SK-N-SH (cell line): ENCODE data around the gene GTPBP3. TPM values are rescaled to one million over a fixed set of nuclear protein-coding genes. Genes with fewer than 3 reads are reported as not detected.
A peak's percentile ranks its signal among the peaks of the same experiment; 100 is the strongest.

Source experiments
- CTCF ChIA-PET: fragments of 300-600, 350-600 bp; formaldehyde crosslinking; extraction: SDS; loops from one replicate; lab custom pipeline; 2021; lab: Yijun Ruan, JAX
- POLR2A ChIA-PET: fragments of 350-600 bp; sonication (Branson Sonifier 250); formaldehyde crosslinking; extraction: SDS; loops from one replicate; lab custom pipeline; 2020; ENCODE audit warnings: antibody characterized with exemption, inconsistent platforms; lab: Yijun Ruan, JAX
- DNase-seq: peaks from one replicate; pipeline ENCODE4 v3.0.0; 2012
- H2AFZ ChIP-seq: fragments of 200-600 bp; sonication (generic); 2 replicates; pipeline ENCODE4 v1.8.1; 2016; ENCODE audit warnings: antibody characterized with exemption, mild to moderate bottlenecking, low read depth
- H3F3A ChIP-seq: fragments of 200-600 bp; sonication (generic); replicated peaks from 2 replicates; pipeline ENCODE3; 2016; ENCODE audit warnings: antibody characterized with exemption, mild to moderate bottlenecking; ENCODE audit not compliant: insufficient read depth
- H3K27ac ChIP-seq, 2 experiments: fragments of 200-500 bp in 1 of 2; fragments of 200-600 bp in 1 of 2; sonication (Bioruptor generic) in 1 of 2; sonication (generic), shearing (Covaris generic) in 1 of 2; 2 replicates each; pipeline versions ENCODE4 v1.5.1 to v1.6.1; 2014 to 2016; ENCODE audit warnings: low read depth in 2 of 2, inconsistent platforms in 1 of 2, low read length in 1 of 2, mild to moderate bottlenecking in 1 of 2, mixed read lengths in 1 of 2
- H3K27me3 ChIP-seq: fragments of 200-600 bp; sonication (generic), shearing (Covaris generic); 2 replicates; pipeline ENCODE4 v1.6.1; 2016; ENCODE audit warnings: mixed run types; ENCODE audit not compliant: insufficient read depth
- H3K36me3 ChIP-seq, 2 experiments: fragments of 200-500 bp in 1 of 2; fragments of 200-600 bp in 1 of 2; sonication (Bioruptor generic) in 1 of 2; sonication (generic) in 1 of 2; replicated peaks in 1 of 2; 2 replicates each; pipeline versions ENCODE3 to v1.5.1; 2014 to 2016; ENCODE audit warnings: low read length in 1 of 2, mild to moderate bottlenecking in 1 of 2; ENCODE audit not compliant: insufficient read depth in 2 of 2, control insufficient read depth in 1 of 2
- H3K4me1 ChIP-seq, 2 experiments: fragments of 200-500 bp in 1 of 2; fragments of 200-600 bp in 1 of 2; sonication (Bioruptor generic) in 1 of 2; sonication (generic), shearing (Covaris generic) in 1 of 2; 2 replicates each; pipeline versions ENCODE4 v1.5.1 to v1.6.1; 2014 to 2016; ENCODE audit warnings: low read depth in 1 of 2, low read length in 1 of 2, mixed run types in 1 of 2; ENCODE audit not compliant: insufficient read depth in 2 of 2, control insufficient read depth in 1 of 2
- H3K4me2 ChIP-seq: fragments of 200-600 bp; sonication (generic), shearing (Covaris generic); 2 replicates; pipeline ENCODE4 v1.6.1; 2017; ENCODE audit warnings: mixed run types
- H3K4me3 ChIP-seq, 2 experiments: fragments of 200-500 bp in 1 of 2; fragments of 200-600 bp in 1 of 2; sonication (Bioruptor generic) in 1 of 2; sonication (generic), shearing (Covaris generic) in 1 of 2; 2 replicates each; pipeline versions ENCODE4 v1.5.1 to v1.8.1; 2014 to 2016; ENCODE audit warnings: low read depth in 2 of 2, inconsistent platforms in 1 of 2, low read length in 1 of 2, mild to moderate bottlenecking in 1 of 2, mixed read lengths in 1 of 2, moderate library complexity in 1 of 2
- H3K79me2 ChIP-seq: fragments of 200-600 bp; sonication (generic); 2 replicates; pipeline ENCODE4 v1.8.1; 2017; ENCODE audit warnings: mild to moderate bottlenecking; ENCODE audit not compliant: insufficient read depth
- H3K9ac ChIP-seq: fragments of 200-600 bp; sonication (generic); 2 replicates; pipeline ENCODE4 v1.6.1; 2017; ENCODE audit warnings: mixed run types
- H3K9me2 ChIP-seq: fragments of 200-600 bp; sonication (generic); 2 replicates; pipeline ENCODE4 v1.6.1; 2017; ENCODE audit warnings: mixed run types
- H3K9me3 ChIP-seq: fragments of 200-600 bp; sonication (generic); 2 replicates; pipeline ENCODE4 v1.6.1; 2017; ENCODE audit warnings: mixed run types, mild to moderate bottlenecking, moderate library complexity
- H4K20me1 ChIP-seq: fragments of 200-600 bp; sonication (generic); 2 replicates; pipeline ENCODE4 v1.6.1; 2017; ENCODE audit warnings: mild to moderate bottlenecking, mixed run types; ENCODE audit not compliant: insufficient read depth
- ELF1 ChIP-seq: IDR thresholded peaks from 2 replicates; pipeline ENCODE4 v1.4.0; 2012
- EZH2phosphoT487 ChIP-seq: fragments of 200-600 bp; sonication (generic); IDR thresholded peaks from 2 replicates; pipeline ENCODE4 v1.6.1; 2017; ENCODE audit warnings: low read depth, mixed run types, mild to moderate bottlenecking, antibody characterized with exemption, moderate library complexity, borderline replicate concordance
- FOSL2 ChIP-seq: IDR thresholded peaks from 2 replicates; pipeline ENCODE4 v1.4.0; 2012; ENCODE audit warnings: low read depth, mild to moderate bottlenecking, moderate library complexity, borderline replicate concordance
- FOXJ3 ChIP-seq: sonication (generic); formaldehyde crosslinking; IDR thresholded peaks from 2 replicates; pipeline ENCODE4 v1.5.1; 2020; ENCODE audit warnings: mild to moderate bottlenecking, missing genetic modification reagents
- GABPA ChIP-seq: IDR thresholded peaks from 2 replicates; pipeline ENCODE4 v1.4.0; 2012; ENCODE audit warnings: low read depth, mild to moderate bottlenecking
- MXI1 ChIP-seq: IDR thresholded peaks from 2 replicates; pipeline ENCODE4 v1.6.1; 2012; ENCODE audit warnings: mild to moderate bottlenecking, low read depth, low read length, improper control_type of control experiment
- NFIC ChIP-seq: IDR thresholded peaks from 2 replicates; pipeline ENCODE4 v1.4.0; 2012; ENCODE audit warnings: borderline replicate concordance
- RFX5 ChIP-seq: IDR thresholded peaks from 2 replicates; pipeline ENCODE4 v1.6.1; 2012; ENCODE audit warnings: mild to moderate bottlenecking, improper control_type of control experiment, low read length
- TAF1 ChIP-seq: IDR thresholded peaks from 2 replicates; pipeline ENCODE4 v1.6.1; 2012; ENCODE audit warnings: low read depth, mild to moderate bottlenecking, low read length, moderate library complexity, borderline replicate concordance
- WGBS: methylation state at CpG from one replicate; pipeline ENCODE4 v1.1.6; 2017; ENCODE audit warnings: low lambda C conversion rate; 5-methylcytosine and 5-hydroxymethylcytosine counted together
- polyA plus RNA-seq, 3 experiments: library from polyadenylated mRNA; depleted of rRNA; stranded (reverse); fragments of >200 nt; gene quantifications; 2 replicates each; pipeline ENCODE4 v1.2.3, GENCODE V29; 2012
- TF ChIP-seq, protein P1 (sequence below): IDR thresholded peaks from 2 replicates; pipeline ENCODE4 v1.4.0; 2012; ENCODE audit warnings: low read depth
- TF ChIP-seq, protein P2 (sequence below): fragments of 150-350 bp; IDR thresholded peaks from 2 replicates; pipeline ENCODE4 v1.6.1; 2017; ENCODE audit warnings: antibody characterized with exemption, low read length, low read depth, borderline replicate concordance
- TF ChIP-seq, protein P3 (sequence below): IDR thresholded peaks from 2 replicates; pipeline ENCODE4; 2012
- TF ChIP-seq, protein P4 (sequence below): IDR thresholded peaks from 2 replicates; pipeline ENCODE4 v1.4.0; 2012; ENCODE audit warnings: low read depth, borderline replicate concordance
- TF ChIP-seq, protein P5 (sequence below): IDR thresholded peaks from 2 replicates; pipeline ENCODE4 v1.6.1; 2012; ENCODE audit warnings: mild to moderate bottlenecking, low read depth, low read length, moderate library complexity
- TF ChIP-seq, protein P6 (sequence below): IDR thresholded peaks from 2 replicates; pipeline ENCODE4 v1.4.0; 2012; ENCODE audit warnings: low read depth, borderline replicate concordance

The GTPBP3 gene
- polyA plus RNA-seq, 1 of the 3 experiments (the other 2 are of a cell fraction): 21.6 TPM

DNA sequence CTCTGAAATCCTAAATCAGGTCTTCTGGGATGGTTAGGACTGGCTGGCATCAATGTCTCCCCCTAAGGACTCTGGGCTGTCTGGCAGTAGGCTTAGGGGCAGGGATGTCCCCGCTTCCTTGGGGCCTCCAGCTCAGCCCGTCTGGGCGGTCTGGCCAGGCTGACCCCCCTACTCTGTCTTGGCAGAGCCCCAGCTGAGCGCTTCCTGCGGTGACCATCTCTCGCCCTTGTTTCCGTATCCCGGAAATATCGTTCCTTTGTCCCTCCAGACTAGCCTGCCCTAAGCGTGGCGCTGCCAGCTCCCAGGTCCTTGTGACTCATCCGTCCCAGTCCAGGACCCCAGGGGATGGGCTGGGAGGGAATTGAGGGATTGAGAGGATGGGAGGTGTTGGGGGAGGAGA is 11.3 kb downstream of the GTPBP3 start:
- peak overlapping the region; percentile 25; the same call in 1 of the 2 replicates for H3K9ac ChIP-seq
- H3K4me3 ChIP-seq: no peak overlapping the region
- ChIA-PET CTCF (interaction anchor here (0.7 to 8.9 kb wide), 6 partner anchors 15 to 117 kb away, joined by 3 to 80 read pairs (median 4); no protein-coding TSS in a partner anchor), POLR2A (no interaction called here)
- no peaks in the 10 kb centered on the region for H3K27me3 ChIP-seq
- 7% methylated on average over 11 of the region's 12 CpGs for WGBS
- peak overlapping the region; percentile 92; the same call in 1 of the 2 replicates for H2AFZ ChIP-seq
- peak; percentile 69 for TF ChIP-seq FOSL2
- TF ChIP-seq ELF1: peak; percentile 28; the same call in 1 of the 2 replicates
- TF ChIP-seq NFIC: peak; percentile 73
- TF ChIP-seq GABPA: peak; percentile 72
- TF ChIP-seq TAF1: no peak; the same call in 1 of the 2 replicates
- TF ChIP-seq, protein P1, sequence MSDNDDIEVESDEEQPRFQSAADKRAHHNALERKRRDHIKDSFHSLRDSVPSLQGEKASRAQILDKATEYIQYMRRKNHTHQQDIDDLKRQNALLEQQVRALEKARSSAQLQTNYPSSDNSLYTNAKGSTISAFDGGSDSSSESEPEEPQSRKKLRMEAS: peak; percentile 54; the same call in 1 of the 2 replicates
- TF ChIP-seq MXI1: no peak
- TF ChIP-seq FOXJ3 (CRISPR knock-in tag): no peak
- TF ChIP-seq, protein P2, sequence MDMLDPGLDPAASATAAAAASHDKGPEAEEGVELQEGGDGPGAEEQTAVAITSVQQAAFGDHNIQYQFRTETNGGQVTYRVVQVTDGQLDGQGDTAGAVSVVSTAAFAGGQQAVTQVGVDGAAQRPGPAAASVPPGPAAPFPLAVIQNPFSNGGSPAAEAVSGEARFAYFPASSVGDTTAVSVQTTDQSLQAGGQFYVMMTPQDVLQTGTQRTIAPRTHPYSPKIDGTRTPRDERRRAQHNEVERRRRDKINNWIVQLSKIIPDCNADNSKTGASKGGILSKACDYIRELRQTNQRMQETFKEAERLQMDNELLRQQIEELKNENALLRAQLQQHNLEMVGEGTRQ: no peak
- TF ChIP-seq, protein P3, sequence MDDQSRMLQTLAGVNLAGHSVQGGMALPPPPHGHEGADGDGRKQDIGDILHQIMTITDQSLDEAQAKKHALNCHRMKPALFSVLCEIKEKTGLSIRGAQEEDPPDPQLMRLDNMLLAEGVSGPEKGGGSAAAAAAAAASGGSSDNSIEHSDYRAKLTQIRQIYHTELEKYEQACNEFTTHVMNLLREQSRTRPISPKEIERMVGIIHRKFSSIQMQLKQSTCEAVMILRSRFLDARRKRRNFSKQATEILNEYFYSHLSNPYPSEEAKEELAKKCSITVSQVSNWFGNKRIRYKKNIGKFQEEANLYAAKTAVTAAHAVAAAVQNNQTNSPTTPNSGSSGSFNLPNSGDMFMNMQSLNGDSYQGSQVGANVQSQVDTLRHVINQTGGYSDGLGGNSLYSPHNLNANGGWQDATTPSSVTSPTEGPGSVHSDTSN: no peak
- TF ChIP-seq, protein P4, sequence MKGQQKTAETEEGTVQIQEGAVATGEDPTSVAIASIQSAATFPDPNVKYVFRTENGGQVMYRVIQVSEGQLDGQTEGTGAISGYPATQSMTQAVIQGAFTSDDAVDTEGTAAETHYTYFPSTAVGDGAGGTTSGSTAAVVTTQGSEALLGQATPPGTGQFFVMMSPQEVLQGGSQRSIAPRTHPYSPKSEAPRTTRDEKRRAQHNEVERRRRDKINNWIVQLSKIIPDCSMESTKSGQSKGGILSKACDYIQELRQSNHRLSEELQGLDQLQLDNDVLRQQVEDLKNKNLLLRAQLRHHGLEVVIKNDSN: no peak
- no peaks in the 10 kb centered on the region for H3K79me2 ChIP-seq
- H3F3A ChIP-seq: no peaks in the 10 kb centered on the region
- peaks cover 5 to 6% of the 10 kb centered on the region in 2 experiments; a peak in 1 of 4 replicates for H3K4me1 ChIP-seq
- H3K9me3 ChIP-seq: no peaks in the 10 kb centered on the region
- H4K20me1 ChIP-seq: no peaks in the 10 kb centered on the region
- peak overlapping the region; percentile 12 to 45; a peak in 3 of 4 replicates for H3K27ac ChIP-seq
- H3K9me2 ChIP-seq: no peaks in the 10 kb centered on the region
- H3K4me2 ChIP-seq: peak overlapping the region; percentile 52; the same call in 1 of the 2 replicates
- DNase-seq: peak; percentile 86
- no peaks in the 10 kb centered on the region for H3K36me3 ChIP-seq

DNA sequence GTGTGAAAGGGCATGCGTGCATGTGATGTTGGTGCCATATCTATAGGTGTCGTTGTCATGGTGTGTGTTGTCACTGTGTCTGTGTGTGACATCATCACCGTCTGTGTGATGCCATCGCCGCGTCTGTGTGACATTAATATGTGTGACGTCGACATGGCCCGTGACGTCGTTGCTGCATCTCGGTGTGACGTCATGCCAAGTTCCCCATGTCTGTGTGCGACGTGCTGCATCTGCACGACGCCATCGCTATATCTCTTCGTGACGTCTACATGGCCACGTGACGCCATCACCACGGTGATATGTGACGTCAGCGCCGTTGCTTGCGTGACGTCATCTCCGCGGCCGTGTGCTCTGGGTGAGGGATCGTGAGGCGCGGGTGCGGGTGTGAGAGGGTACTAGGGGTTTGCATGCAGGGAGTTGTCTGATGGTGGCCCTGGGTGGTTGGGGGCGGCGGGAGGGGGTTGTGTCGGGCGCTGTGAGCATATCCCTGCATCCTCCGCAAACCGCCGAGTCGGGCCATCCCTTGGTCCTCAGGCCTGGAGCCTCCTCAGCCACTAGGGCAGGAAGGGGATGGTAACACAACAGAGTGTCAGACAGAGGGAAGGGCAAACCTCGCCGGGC is 14.6 kb downstream of the GTPBP3 start:
- no peak overlapping the region for H2AFZ ChIP-seq
- ChIA-PET POLR2A (no interaction called here), CTCF (no interaction called here)
- H3K9me3 ChIP-seq: no peaks in the 10 kb centered on the region
- DNase-seq: no peak
- H3K9ac ChIP-seq: no peak overlapping the region
- no peaks in the 10 kb centered on the region for H4K20me1 ChIP-seq
- H3K79me2 ChIP-seq: no peaks in the 10 kb centered on the region
- H3K4me3 ChIP-seq: no peak overlapping the region
- H3K36me3 ChIP-seq: no peaks in the 10 kb centered on the region
- no peak overlapping the region for H3K27ac ChIP-seq
- WGBS: 93% methylated on average over 37 of the region's 45 CpGs
- H3F3A ChIP-seq: no peaks in the 10 kb centered on the region
- H3K4me2 ChIP-seq: no peak overlapping the region
- H3K27me3 ChIP-seq: no peaks in the 10 kb centered on the region
- peaks cover 5 to 6% of the 10 kb centered on the region in 2 experiments; a peak in 1 of 4 replicates for H3K4me1 ChIP-seq
- H3K9me2 ChIP-seq: no peaks in the 10 kb centered on the region
- TF ChIP-seq, protein P5, sequence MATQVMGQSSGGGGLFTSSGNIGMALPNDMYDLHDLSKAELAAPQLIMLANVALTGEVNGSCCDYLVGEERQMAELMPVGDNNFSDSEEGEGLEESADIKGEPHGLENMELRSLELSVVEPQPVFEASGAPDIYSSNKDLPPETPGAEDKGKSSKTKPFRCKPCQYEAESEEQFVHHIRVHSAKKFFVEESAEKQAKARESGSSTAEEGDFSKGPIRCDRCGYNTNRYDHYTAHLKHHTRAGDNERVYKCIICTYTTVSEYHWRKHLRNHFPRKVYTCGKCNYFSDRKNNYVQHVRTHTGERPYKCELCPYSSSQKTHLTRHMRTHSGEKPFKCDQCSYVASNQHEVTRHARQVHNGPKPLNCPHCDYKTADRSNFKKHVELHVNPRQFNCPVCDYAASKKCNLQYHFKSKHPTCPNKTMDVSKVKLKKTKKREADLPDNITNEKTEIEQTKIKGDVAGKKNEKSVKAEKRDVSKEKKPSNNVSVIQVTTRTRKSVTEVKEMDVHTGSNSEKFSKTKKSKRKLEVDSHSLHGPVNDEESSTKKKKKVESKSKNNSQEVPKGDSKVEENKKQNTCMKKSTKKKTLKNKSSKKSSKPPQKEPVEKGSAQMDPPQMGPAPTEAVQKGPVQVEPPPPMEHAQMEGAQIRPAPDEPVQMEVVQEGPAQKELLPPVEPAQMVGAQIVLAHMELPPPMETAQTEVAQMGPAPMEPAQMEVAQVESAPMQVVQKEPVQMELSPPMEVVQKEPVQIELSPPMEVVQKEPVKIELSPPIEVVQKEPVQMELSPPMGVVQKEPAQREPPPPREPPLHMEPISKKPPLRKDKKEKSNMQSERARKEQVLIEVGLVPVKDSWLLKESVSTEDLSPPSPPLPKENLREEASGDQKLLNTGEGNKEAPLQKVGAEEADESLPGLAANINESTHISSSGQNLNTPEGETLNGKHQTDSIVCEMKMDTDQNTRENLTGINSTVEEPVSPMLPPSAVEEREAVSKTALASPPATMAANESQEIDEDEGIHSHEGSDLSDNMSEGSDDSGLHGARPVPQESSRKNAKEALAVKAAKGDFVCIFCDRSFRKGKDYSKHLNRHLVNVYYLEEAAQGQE: no peak
- TF ChIP-seq, protein P6, sequence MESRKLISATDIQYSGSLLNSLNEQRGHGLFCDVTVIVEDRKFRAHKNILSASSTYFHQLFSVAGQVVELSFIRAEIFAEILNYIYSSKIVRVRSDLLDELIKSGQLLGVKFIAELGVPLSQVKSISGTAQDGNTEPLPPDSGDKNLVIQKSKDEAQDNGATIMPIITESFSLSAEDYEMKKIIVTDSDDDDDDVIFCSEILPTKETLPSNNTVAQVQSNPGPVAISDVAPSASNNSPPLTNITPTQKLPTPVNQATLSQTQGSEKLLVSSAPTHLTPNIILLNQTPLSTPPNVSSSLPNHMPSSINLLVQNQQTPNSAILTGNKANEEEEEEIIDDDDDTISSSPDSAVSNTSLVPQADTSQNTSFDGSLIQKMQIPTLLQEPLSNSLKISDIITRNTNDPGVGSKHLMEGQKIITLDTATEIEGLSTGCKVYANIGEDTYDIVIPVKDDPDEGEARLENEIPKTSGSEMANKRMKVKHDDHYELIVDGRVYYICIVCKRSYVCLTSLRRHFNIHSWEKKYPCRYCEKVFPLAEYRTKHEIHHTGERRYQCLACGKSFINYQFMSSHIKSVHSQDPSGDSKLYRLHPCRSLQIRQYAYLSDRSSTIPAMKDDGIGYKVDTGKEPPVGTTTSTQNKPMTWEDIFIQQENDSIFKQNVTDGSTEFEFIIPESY: no peak
- no peak for TF ChIP-seq RFX5
- no peak for TF ChIP-seq EZH2phosphoT487
- TF ChIP-seq GABPA: no peak
